Astrocyte (in vitro differentiated cells and primary cell): ENCODE results near the gene BACH2. TPM values are rescaled to one million over a fixed set of nuclear protein-coding genes. Genes with fewer than 3 reads are reported as not detected.

Experiments used
- DNase-seq: peaks from one replicate; pipeline ENCODE4 v3.0.0-alpha.2; 2010; ENCODE audit warnings: low read depth
- FAIRE-seq: peaks from 2 replicates; lab custom pipeline; 2011; peaks lifted over from hg19 to GRCh38; lab: Jason Lieb, UNC
- H2AFZ ChIP-seq: 2 replicates; pipeline ENCODE4 v1.6.0; 2012; ENCODE audit warnings: low read depth, low read length, inconsistent platforms
- H3K27ac ChIP-seq: 2 replicates; pipeline ENCODE4 v1.5.1; 2011; ENCODE audit warnings: low read depth, low read length, inconsistent platforms
- H3K27me3 ChIP-seq: 2 replicates; pipeline ENCODE4 v1.6.0; 2011; ENCODE audit warnings: low read length, inconsistent platforms; ENCODE audit not compliant: insufficient read depth
- H3K36me3 ChIP-seq: 2 replicates; pipeline ENCODE4 v1.5.1; 2011; ENCODE audit warnings: low read length, inconsistent platforms; ENCODE audit not compliant: insufficient read depth
- H3K4me1 ChIP-seq: 2 replicates; pipeline ENCODE4 v1.5.1; 2011; ENCODE audit warnings: low read length, inconsistent platforms; ENCODE audit not compliant: insufficient read depth
- H3K4me2 ChIP-seq: 2 replicates; pipeline ENCODE4 v1.6.0; 2012; ENCODE audit warnings: low read length, inconsistent platforms
- H3K4me3 ChIP-seq: 2 replicates; pipeline ENCODE4 v1.5.1; 2011; ENCODE audit warnings: low read depth, mild to moderate bottlenecking, low read length, inconsistent platforms; ENCODE audit not compliant: insufficient read depth
- H3K79me2 ChIP-seq: 2 replicates; pipeline ENCODE4 v1.6.0; 2012; ENCODE audit warnings: mild to moderate bottlenecking, low read length, inconsistent platforms; ENCODE audit not compliant: insufficient read depth
- H3K9ac ChIP-seq: 2 replicates; pipeline ENCODE4 v1.6.0; 2012; ENCODE audit warnings: mild to moderate bottlenecking, low read length, inconsistent platforms
- H3K9me3 ChIP-seq: 2 replicates; pipeline ENCODE4 v1.5.1; 2012; ENCODE audit warnings: low read depth, mild to moderate bottlenecking, low read length, inconsistent platforms; ENCODE audit not compliant: insufficient read depth
- H4K20me1 ChIP-seq: 2 replicates; pipeline ENCODE4 v1.6.0; 2012; ENCODE audit warnings: low read length, inconsistent platforms; ENCODE audit not compliant: insufficient read depth
- H3K27ac Mint-ChIP-seq: one replicate; pipeline ENCODE4 v1.8.0; 2021; ENCODE audit warnings: mild to moderate bottlenecking, mixed read lengths; ENCODE audit not compliant: unreplicated experiment
- H3K27me3 Mint-ChIP-seq: one replicate; pipeline ENCODE4 v1.8.0; 2021; ENCODE audit warnings: low read depth, mixed read lengths; ENCODE audit not compliant: unreplicated experiment
- H3K36me3 Mint-ChIP-seq: one replicate; pipeline ENCODE4 v1.8.0; 2021; ENCODE audit warnings: low read depth, mixed read lengths; ENCODE audit not compliant: unreplicated experiment
- H3K4me1 Mint-ChIP-seq: one replicate; pipeline ENCODE4 v1.8.0; 2021; ENCODE audit warnings: low read depth, mixed read lengths; ENCODE audit not compliant: unreplicated experiment
- H3K4me3 Mint-ChIP-seq: one replicate; pipeline ENCODE4 v1.8.0; 2021; ENCODE audit warnings: mild to moderate bottlenecking, moderate library complexity, mixed read lengths; ENCODE audit not compliant: unreplicated experiment
- H3K9me3 Mint-ChIP-seq: one replicate; pipeline ENCODE4 v1.8.0; 2021; ENCODE audit warnings: mild to moderate bottlenecking, mixed read lengths; ENCODE audit not compliant: unreplicated experiment
- EZH2 ChIP-seq: IDR thresholded peaks from 2 replicates; pipeline ENCODE4 v1.6.1; 2012; ENCODE audit warnings: mild to moderate bottlenecking, low read length, inconsistent platforms; ENCODE audit not compliant: insufficient read depth
- total RNA-seq: library from RNA; stranded (reverse); gene quantifications from 2 replicates; pipeline ENCODE4 v1.2.1, GENCODE V29; 2021
- TF ChIP-seq, protein P1 (sequence below): IDR thresholded peaks from 2 replicates; pipeline ENCODE4 v1.5.1; 2011; ENCODE audit warnings: low read depth, mild to moderate bottlenecking, inconsistent platforms, low read length, moderate library complexity; ENCODE audit not compliant: insufficient read depth

The BACH2 gene
- total RNA-seq, 1 donor from 2014 or later = 17.5 TPM

DNA sequence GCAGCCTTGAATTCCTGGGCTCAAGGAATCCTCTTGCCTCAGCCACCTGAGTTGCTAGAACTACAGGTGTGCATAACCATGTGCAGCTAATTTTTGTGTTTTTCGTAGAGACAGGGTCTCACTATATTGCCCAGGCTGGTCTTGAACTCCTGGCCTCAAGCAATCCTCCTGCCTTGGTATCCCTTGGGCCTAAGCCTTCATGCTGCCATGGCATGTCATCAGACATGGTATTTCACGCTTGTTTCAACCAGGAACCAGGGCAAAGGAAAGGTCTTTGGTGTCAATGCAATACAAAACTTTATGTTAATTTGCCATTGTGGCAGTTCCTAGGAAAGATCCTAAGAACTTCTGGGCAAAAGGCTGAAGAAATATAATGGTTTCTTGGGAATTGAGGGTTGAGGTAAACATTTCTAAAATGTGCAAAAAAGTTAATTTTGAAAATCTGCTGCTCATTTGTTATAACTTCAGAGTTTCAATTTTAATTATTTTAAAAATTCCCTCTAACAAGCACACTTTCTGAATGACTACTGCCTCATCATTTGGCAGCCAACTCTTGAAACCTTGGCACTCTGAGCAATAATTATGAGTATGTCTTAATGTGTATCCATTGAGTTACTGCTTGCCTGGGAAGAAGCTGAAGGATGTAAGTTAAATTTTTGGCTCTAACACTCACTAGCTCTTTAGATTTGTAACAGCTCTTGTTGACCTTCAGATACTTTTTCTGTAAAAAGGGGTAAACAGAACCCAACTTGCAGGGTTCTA is 248.3 kb downstream of the BACH2 start:
- no peak for FAIRE-seq
- no peak for DNase-seq
- Mint-ChIP-seq H3K9me3 (peaks cover 2% of the 10 kb centered on the region), H3K27ac (no peak overlapping the region), H3K4me1 (peaks cover 5% of the 10 kb centered on the region), H3K4me3 (no peak overlapping the region), H3K36me3 (peaks cover 3% of the 10 kb centered on the region), H3K27me3 (no peaks in the 10 kb centered on the region)
- Histone ChIP-seq H3K79me2 (no peaks in the 10 kb centered on the region), H3K9ac (no peak overlapping the region), H3K4me2 (no peak overlapping the region), H3K36me3 (no peaks in the 10 kb centered on the region), H2AFZ (no peak overlapping the region), H3K4me1 (peaks cover 15% of the 10 kb centered on the region), H3K4me3 (no peak overlapping the region), H3K27me3 (no peaks in the 10 kb centered on the region), H4K20me1 (no peaks in the 10 kb centered on the region), H3K9me3 (no peaks in the 10 kb centered on the region), H3K27ac (no peak overlapping the region)
- TF ChIP-seq, protein P1, sequence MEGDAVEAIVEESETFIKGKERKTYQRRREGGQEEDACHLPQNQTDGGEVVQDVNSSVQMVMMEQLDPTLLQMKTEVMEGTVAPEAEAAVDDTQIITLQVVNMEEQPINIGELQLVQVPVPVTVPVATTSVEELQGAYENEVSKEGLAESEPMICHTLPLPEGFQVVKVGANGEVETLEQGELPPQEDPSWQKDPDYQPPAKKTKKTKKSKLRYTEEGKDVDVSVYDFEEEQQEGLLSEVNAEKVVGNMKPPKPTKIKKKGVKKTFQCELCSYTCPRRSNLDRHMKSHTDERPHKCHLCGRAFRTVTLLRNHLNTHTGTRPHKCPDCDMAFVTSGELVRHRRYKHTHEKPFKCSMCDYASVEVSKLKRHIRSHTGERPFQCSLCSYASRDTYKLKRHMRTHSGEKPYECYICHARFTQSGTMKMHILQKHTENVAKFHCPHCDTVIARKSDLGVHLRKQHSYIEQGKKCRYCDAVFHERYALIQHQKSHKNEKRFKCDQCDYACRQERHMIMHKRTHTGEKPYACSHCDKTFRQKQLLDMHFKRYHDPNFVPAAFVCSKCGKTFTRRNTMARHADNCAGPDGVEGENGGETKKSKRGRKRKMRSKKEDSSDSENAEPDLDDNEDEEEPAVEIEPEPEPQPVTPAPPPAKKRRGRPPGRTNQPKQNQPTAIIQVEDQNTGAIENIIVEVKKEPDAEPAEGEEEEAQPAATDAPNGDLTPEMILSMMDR = no peak
- TF ChIP-seq EZH2 = no peak

DNA sequence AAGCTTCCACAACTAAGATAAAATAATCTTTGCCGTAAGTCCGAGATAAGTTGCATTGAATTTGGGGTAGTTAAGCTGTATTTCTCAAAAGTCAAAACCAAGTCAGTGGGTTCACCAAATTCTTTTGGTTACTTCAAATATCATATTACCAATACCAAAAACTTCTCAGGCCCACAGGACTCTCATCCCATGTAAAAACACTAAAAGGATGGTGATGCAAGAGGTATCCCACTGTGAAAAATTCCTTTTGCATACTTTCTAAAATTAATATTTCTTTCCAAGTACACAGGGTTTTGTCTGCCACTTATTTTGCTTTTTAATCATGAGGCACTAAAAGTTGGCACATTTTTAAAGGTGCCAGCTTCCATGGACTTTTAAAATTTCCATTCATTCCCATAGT is 251.1 kb downstream of the BACH2 start:
- Mint-ChIP-seq H3K36me3 (peaks cover 3% of the 10 kb centered on the region), H3K27ac (no peak overlapping the region), H3K9me3 (no peaks in the 10 kb centered on the region), H3K4me1 (peaks cover 5% of the 10 kb centered on the region), H3K4me3 (no peak overlapping the region), H3K27me3 (no peaks in the 10 kb centered on the region)
- Histone ChIP-seq H3K9ac (no peak overlapping the region), H4K20me1 (no peaks in the 10 kb centered on the region), H3K9me3 (no peaks in the 10 kb centered on the region), H3K4me1 (peaks cover 15% of the 10 kb centered on the region), H3K4me2 (peak overlapping the region; percentile 59), H2AFZ (no peak overlapping the region), H3K4me3 (no peak overlapping the region), H3K27ac (no peak overlapping the region), H3K27me3 (no peaks in the 10 kb centered on the region), H3K79me2 (no peaks in the 10 kb centered on the region), H3K36me3 (no peaks in the 10 kb centered on the region)
- FAIRE-seq = no peak
- peak; percentile 59 for DNase-seq
- TF ChIP-seq, protein P1 = no peak
- TF ChIP-seq EZH2 = no peak

DNA sequence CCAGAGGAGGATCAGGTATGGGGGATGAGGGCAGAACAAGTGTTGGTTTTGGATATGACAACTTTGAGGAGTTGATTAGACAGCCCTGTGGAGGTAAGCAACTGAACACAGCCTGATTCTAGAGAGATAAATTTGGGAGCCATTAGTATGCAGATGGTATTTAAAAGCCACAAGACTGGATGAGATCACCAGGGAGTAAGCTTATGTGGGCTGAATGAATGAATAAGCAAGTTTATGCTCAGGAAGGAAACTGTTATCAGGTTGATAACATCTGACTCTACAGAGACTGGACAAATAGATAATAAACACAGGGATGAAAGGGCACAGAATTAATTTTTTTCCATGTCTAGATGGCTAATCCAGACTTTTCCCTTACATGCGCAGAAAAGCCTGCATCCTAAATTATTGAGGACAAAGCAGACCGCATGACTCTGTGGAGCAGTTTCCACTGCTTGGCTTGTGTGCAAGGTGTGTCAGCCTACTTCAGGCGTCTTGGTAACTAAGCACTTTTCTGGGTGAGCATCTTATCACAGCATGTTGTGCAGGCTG is 251.7 kb downstream of the BACH2 start:
- Histone ChIP-seq H3K4me2 (peak overlapping the region; percentile 59), H3K4me3 (no peak overlapping the region), H3K9me3 (no peaks in the 10 kb centered on the region), H2AFZ (no peak overlapping the region), H3K4me1 (peaks cover 16% of the 10 kb centered on the region), H3K79me2 (no peaks in the 10 kb centered on the region), H3K27me3 (no peaks in the 10 kb centered on the region), H4K20me1 (no peaks in the 10 kb centered on the region), H3K9ac (no peak overlapping the region), H3K36me3 (no peaks in the 10 kb centered on the region), H3K27ac (peak overlapping the region; percentile 17)
- no peaks in the 10 kb centered on the region for H3K27me3 Mint-ChIP-seq
- TF ChIP-seq, protein P1 = no peak
- TF ChIP-seq EZH2 = no peak
- H3K36me3 Mint-ChIP-seq = peaks cover 3% of the 10 kb centered on the region
- H3K4me1 Mint-ChIP-seq = peaks cover 7% of the 10 kb centered on the region
- no peak overlapping the region for H3K27ac Mint-ChIP-seq
- no peak overlapping the region for H3K4me3 Mint-ChIP-seq
- DNase-seq (peak; percentile 95), FAIRE-seq (peak; percentile 90)
- H3K9me3 Mint-ChIP-seq = no peaks in the 10 kb centered on the region
